Prostate gland (tissue), 2 donors: ENCODE results near the gene CCDC92B. TPM values are rescaled to one million over a fixed set of nuclear protein-coding genes. Genes with fewer than 3 reads are reported as not detected.

Source experiments
- DNase-seq: peaks from one replicate; pipeline ENCODE4 v3.0.0-alpha.2; 2019; ENCODE audit warnings: low spot score
- H3K27ac ChIP-seq, 2 donors: fragments of 200-600 bp; sonication (generic); 2 replicates each; pipeline ENCODE4 v1.5.1; 2017 to 2019
- H3K27me3 ChIP-seq: fragments of 200-600 bp; sonication (generic); replicated peaks from 2 replicates; pipeline ENCODE4 v1.5.1; 2019; ENCODE audit not compliant: insufficient read depth
- H3K36me3 ChIP-seq, 2 donors: fragments of 200-600 bp; sonication (generic); 1 replicate in 1 of 2; 2 replicates in 1 of 2; pipeline versions ENCODE4 v1.5.1 to v1.8.1; 2017 to 2019
- H3K4me1 ChIP-seq: fragments of 200-600 bp; sonication (generic); replicated peaks from 2 replicates; pipeline ENCODE4 v1.5.1; 2019
- H3K4me3 ChIP-seq, 2 donors: fragments of 200-600 bp; sonication (generic); 2 replicates each; pipeline ENCODE4 v1.5.1; 2017 to 2019
- H3K9me3 ChIP-seq: fragments of 200-600 bp; sonication (generic); 2 replicates; pipeline ENCODE4 v1.5.1; 2017
- CTCF ChIP-seq, 4 experiments: fragments of 200-600 bp in 2 of 4; fragments of 450-650 bp in 2 of 4; sonication (generic) in 2 of 4; IDR thresholded peaks; 1 replicate in 3 of 4; 2 replicates in 1 of 4; pipeline ENCODE4 v1.5.1; 2016 to 2019; ENCODE audit warnings: antibody characterized with exemption in 4 of 4, mild to moderate bottlenecking in 2 of 4, moderate library complexity in 2 of 4
- POLR2A ChIP-seq: fragments of 450-650 bp; IDR thresholded peaks from one replicate; pipeline ENCODE4 v1.6.1; 2016; ENCODE audit warnings: antibody characterized with exemption, mild to moderate bottlenecking
- POLR2AphosphoS5 ChIP-seq: sonication (generic); formaldehyde crosslinking; IDR thresholded peaks from one replicate; pipeline ENCODE4 v1.6.1; 2017; ENCODE audit warnings: antibody characterized with exemption
- WGBS: methylation state at CpG from one replicate; pipeline ENCODE4 v1.1.5; 2018; 5-methylcytosine and 5-hydroxymethylcytosine counted together
- intact Hi-C: fragments of 100-400 bp; cut with DNase I; formaldehyde crosslinking; loops from one replicate; pipeline ENCODE4 v1.14.2; 2022
- total RNA-seq, 2 donors: library from RNA; depleted of rRNA; stranded (reverse); fragments of >200 nt; gene quantifications; one replicate each; pipeline ENCODE4 v1.1.0, GENCODE V29; 2016

CCDC92B gene
- total RNA-seq, 2 donors from 2014 or later: 1.9 TPM; not detected in 1

DNA sequence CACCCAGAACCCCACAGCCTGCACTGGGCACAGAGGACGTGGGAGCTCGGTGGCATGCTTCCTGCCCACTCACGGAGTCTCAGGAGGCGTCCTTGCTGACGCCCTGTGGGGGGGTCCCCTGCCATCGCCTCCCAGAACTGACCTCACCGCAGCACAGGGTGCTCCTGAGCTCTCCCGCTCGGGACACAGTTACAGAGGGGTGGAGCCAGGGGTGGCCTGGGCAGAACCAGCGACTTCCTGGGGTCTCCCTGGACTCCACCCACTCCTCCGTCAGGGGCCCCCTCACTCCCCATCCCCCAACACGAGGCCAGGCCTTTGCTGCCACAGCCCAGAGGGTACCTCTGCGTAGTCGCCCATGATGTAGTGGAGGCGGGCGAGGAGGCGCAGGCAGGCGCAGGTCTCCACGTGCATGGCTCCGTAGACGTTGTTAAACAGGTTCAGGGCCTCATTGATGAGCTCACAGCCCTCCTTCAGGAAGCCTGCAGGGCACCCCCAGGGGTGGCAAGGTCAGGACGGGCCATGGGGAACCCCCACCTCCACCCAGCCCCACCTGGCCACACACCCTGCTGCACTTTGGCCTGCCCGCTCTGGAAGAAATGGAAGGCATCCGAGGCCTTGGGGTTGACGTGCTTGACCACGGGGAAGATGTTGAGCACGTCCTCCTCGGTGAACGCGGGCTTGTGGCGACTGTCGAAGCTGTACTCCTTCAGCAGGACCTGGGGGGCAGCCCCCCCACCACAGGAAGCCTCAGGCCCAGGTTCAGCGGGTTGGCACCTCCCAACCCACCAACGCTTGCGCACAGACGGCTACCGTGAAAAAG lies 55.7 kb downstream of the CCDC92B start:
- Histone ChIP-seq H3K4me1 (no peaks in the 10 kb centered on the region), H3K27ac (no peak overlapping the region), H3K27me3 (no peaks in the 10 kb centered on the region), H3K9me3 (no peaks in the 10 kb centered on the region), H3K4me3 (no peak overlapping the region), H3K36me3 (peaks cover 8 to 34% of the 10 kb centered on the region in 2 donors)
- DNase-seq: no peak
- no peak for TF ChIP-seq CTCF (IDR thresholded peaks at IDR 0.05)
- WGBS: 88% methylated on average over 36 of the region's 37 CpGs
- intact Hi-C loops: no loop called here

DNA sequence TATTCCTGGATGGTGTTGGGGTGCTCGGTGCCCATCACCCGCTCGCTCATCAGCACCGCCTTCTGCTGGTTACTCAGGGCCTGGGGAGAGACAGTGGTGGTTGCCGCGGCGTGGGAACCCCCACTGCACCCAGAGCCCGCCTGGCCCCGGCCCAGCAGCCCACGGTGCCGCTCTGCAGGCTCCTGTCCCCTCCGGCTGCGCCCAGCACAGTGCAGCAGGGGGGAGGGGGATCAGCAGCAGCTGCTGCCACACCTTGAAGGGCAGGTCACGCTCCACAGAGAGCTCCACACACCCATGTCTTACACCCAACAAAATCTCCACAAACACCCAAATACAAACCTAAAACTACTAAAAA lies 56.7 kb downstream of the CCDC92B start:
- peaks cover 8 to 25% of the 10 kb centered on the region in 2 donors for H3K36me3 ChIP-seq
- no peak overlapping the region for H3K4me3 ChIP-seq
- no peaks in the 10 kb centered on the region for H3K27me3 ChIP-seq
- H3K9me3 ChIP-seq: no peaks in the 10 kb centered on the region
- whole genome bisulfite sequencing: 90% methylated on average over 14 of the region's 14 CpGs
- intact Hi-C loops: no loop called here
- H3K27ac ChIP-seq: no peak overlapping the region
- TF ChIP-seq POLR2A: no peak
- no peak for TF ChIP-seq CTCF (IDR thresholded peaks at IDR 0.05)
- no peak for TF ChIP-seq POLR2AphosphoS5
- H3K4me1 ChIP-seq: no peaks in the 10 kb centered on the region
- DNase-seq: no peak

- no peak for DNase-seq
- intact Hi-C loops: no loop called here
- TF ChIP-seq POLR2AphosphoS5 (no peak), POLR2A (no peak), CTCF (IDR thresholded peaks at IDR 0.05) (no peak)
- H3K9me3 ChIP-seq: no peaks in the 10 kb centered on the region
- no peaks in the 10 kb centered on the region for H3K27me3 ChIP-seq
- no peaks in the 10 kb centered on the region for H3K4me1 ChIP-seq
- H3K27ac ChIP-seq: no peak overlapping the region
- H3K36me3 ChIP-seq: peaks cover 8 to 23% of the 10 kb centered on the region in 2 donors
- no peak overlapping the region for H3K4me3 ChIP-seq
- WGBS: 91% methylated on average over 59 of the region's 71 CpGs
Observed at GRCh38 chr17:2691965-2692780, 57.3 kb downstream of the CCDC92B start.

DNA sequence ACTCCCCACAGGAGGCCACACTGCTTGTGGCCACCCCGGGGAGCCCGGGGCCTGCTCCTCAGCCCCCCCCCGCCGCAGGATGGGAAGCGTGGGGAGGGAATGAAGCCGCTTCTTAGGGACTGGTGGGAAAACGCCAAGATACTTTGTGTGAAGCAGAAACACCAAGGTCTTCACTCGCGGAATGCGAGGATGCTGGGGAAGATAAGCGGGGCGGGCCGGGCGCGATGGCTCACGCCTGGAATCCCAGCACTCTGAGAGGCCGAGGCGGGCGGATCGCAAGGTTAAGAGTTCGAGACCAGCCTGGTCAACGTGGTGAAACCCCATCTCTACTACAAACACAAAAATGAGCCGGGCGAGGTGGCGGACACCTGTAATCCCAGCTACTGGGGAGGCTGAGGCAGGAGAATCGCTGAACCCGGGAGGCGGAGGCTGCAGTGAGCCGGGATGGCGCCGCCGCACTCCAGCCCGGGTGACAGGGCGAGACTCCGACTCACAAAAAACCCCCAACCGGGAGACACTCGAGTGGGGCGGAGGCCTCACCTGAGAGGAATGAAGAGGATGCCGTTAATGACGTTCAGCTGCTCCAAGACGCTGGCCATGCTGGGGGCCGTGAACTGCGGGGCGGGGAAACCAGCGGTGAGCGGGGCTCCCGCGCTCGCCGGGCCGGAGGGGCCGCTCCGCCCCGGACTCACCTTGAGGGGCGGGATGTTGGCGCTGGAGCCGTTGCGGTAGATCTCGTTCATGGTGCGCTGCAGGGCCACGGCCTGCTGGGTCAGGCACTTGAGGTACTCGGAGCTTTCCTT lies 58.2 kb downstream of the CCDC92B start:
- H3K36me3 ChIP-seq: peaks cover 8 to 16% of the 10 kb centered on the region in 2 donors
- H3K4me3 ChIP-seq: no peak overlapping the region
- no peak for DNase-seq
- no peak overlapping the region for H3K27ac ChIP-seq
- H3K9me3 ChIP-seq: no peaks in the 10 kb centered on the region
- TF ChIP-seq POLR2A (no peak), CTCF (IDR thresholded peaks at IDR 0.05) (no peak), POLR2AphosphoS5 (no peak)
- 95% methylated on average over 62 of the region's 62 CpGs for WGBS
- intact Hi-C loops: no loop called here
- no peaks in the 10 kb centered on the region for H3K4me1 ChIP-seq
- H3K27me3 ChIP-seq: no peaks in the 10 kb centered on the region
